GM21529 (cell line): ENCODE data around the gene GABPA.
"Not testable (repeated sequence)": the region's sequence is repeated elsewhere in the genome, so short reads cannot be mapped to it uniquely, and the experiment has no call there.

Source experiments
- ATAC-seq: cut with Tn5 transposase; IDR thresholded peaks from one replicate; pipeline ENCODE4 v1.9.1; 2021; ENCODE audit not compliant: unreplicated experiment

GABPA gene

DNA sequence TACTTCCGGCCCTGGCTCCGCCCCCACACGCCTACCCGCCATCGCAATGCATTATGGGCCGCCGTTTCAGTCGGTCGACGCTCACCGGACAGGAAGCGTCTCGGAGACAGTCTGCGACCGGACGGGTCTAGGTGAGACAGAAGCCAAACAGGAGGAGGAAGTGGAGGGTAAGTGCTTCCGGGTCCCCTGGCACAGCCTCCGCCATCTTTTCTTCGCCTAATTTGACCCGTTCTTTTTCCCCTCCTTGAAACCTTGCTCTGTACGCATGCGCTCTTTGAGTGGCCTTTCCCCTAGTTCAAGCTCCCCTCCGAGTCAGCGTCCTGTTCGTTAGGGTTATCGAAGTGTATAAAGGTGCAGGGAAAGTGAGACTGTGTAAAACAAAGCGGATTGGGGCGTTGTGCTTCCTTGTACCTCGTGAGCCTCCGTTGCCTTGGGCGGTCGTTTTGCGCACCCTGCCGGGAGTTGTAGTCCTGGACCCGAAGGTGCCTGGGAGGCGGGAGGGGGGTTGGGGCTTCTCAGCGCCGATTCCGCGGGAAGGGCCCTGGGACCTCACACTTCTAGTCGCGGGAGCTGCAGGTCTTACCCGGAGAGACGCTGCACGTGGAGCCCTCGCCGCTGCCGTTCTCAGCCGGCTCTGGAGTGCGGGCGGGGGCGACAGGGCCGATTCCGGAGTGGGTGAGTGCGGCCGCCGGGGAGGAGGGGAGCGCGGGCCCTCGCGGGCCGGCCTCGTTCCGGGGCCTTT lies at the start of gene GABPA, which contains the start of gene ATP5PF:
Gene GABPA, plus strand, starts transcription at position 69 of the 742 bp plus-strand sequence. CDS start 6,627 bp downstream, outside the sequence.
Gene ATP5PF, minus strand, starts transcription at position 1 of the 742 bp plus-strand sequence. CDS start 5,110 bp downstream, outside the sequence.
- ATAC-seq: peak; percentile 85

DNA sequence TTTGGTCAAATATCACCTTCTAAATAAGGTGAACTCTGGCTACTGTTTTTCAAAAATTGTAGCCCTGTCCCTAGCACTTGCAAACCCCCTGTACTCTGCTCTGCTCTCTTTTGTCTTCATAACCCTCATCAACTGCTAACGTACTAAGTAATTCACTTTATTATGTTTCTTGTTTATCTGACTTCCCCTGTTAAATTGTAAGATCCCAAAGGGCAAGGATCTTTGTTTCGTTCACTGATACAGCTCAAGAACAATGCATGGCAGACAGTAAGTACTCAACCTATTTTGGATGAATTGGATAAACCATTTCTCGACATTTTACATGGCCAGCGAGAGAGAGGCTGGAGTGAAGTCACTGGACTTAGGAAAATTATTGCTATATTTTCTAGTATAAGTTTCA lies 47.0 kb upstream of the GABPA start:
- ATAC-seq: no peak

DNA sequence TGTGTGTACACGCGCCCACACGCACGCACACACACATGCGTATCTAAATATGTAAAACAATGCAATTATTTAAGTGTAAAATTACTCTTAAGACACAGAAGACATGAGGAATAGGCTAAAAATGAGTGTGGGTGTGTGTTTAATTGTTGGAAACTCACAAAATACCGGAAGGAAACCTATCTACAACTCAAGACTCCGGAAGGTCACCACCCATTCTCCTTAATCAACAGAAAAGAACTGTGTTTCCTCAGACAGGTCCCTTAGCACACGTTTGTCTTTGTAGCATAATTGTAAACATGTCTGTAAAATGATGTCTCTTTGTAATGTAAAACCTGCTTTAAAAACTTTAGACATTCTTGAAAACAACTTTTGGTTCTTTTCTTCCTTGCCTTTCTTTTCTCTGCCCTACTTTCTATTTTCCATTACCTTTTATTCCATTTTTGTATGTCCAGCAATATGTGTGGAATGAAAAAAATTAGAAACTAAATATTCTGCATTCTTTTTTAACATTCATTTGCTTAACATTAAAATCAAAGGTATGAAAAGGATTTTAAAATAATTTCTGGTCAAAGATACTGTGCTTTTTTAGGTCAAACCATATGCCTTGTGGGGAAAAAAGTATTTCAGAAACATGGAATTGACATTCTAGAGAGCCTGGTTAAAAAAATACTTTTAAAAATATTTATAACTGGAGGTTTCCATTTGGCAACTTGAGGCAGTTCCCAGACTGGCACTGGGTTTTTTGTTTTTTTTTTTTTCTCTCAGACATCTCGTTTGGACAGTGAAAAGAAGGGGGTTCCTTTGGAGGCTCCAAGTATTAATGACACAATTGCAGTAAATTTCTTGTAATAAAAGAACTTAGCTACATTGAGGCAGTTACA lies 46.3 kb upstream of the GABPA start:
- no peak for ATAC-seq

DNA sequence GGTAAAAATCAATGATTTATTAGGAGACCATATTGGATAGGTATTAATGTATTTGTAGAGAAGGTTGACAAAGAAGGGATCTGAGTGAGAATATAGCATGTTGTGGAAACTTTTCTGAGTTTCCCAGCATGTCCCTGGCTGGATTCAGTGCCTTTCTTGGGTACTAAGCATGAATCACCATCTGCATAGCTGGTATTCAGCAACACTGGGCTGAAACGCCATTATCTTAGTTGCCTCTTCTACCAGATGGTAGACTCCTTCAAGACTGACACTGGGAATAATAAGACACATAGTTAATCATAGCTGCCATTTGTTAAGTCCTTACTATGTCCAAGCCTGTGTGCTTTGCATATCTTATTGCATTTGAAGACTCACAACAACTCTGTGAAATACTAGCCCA lies 45.5 kb upstream of the GABPA start:
- ATAC-seq: no peak

DNA sequence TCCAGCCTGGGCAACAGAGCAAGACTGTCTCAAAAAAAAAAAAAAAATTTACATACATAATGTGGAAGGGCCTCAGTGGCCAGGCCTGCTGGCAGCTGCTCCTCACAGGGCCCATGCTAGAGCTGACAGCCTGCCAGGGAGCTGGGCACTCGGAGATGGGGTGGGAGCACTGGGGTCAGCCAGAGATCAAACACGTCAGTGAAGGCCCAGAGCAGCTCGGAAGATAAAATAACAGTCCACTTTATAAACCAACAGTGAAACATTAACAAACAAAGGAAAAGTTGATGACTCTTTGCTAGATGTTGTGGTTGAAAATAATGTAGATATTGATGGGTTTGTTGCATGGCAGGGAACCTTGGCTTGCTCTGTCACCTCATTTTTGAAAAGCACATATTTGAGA lies 42.8 kb upstream of the GABPA start:
- ATAC-seq: no peak

DNA sequence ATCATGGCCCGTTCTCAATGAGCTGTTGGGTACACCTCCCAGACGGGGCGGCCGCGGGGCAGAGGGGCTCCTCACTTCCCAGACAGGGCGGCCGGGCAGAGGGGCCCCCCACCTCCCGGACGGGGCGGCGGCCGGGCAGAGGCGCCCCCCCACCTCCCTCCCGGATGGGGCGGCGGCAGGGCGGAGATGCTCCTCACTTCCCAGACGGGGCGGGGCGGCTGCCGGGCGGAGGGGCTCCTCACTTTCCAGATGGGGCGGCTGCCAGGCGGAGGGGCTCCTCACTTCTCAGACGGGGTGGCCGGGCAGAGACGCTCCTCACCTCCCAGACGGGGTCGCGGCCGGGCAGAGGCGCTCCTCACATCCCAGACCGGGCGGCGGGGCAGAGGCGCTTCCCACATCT lies 39.3 kb upstream of the GABPA start:
- not testable (repeated sequence) for ATAC-seq

DNA sequence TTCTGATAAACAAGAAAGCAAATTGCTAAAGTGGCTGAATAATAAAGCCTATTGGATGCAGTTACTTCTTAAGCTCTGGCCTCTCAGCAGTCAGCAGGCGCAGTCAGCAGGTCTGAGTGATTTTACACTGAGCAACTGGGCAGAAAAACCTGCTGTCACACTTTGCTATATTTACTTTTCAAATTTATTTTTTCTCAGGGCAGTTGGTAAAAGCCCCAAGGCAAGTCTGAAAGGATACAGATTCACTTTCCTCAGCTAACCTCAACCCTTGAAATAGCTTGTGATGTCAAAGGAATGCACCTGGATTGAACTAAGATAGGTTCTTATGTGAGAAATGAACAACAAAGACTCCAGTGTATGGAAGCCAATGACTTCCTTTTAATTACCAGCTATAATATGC lies 34.0 kb upstream of the GABPA start:
- no peak for ATAC-seq

DNA sequence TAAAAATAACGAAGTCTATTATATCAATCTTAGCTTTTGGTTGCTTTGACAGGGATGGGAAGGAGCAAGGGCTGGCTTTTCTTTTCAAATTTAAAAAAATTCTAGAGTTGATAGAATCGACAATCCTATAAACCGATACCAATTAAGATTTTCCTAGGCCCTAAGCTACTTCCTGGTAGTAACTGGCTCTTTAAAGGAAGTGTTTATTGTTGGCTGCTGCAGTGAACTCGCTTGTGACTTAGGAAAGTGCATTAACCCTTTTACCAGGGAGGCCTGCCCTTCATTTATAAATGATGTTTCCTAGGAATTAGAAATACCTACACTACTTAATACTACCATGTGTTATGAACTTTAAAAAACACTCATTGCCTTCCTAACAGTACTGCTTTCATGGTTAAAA lies 33.2 kb upstream of the GABPA start:
- no peak for ATAC-seq

DNA sequence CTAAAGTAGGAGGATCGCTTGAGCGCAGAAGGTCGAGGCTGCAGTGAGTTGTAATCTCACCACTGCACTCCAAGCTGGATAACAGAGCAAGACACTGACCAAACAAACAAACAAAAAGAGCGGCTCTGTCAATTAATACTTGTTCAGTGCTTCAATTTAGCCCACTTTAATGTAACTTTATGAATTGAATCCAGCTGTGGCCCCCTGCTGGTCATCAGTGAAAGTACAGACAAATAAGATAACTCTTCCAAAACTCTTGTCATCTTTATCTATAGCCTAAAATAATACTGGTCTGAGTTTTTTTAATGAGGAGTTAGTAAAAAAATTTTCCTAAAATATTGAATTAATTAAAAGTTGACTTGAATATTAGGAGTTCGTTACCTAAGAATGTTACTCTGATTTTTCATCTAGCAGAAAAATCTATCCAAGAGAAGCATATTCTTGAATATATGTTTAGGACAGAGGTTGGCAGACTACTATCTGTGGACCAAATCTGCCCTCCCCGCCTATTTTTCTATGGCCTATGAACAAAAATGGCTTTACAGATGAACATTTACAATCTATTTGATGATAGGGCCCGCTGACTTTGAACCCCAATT lies 26.2 kb upstream of the GABPA start:
- no peak for ATAC-seq

DNA sequence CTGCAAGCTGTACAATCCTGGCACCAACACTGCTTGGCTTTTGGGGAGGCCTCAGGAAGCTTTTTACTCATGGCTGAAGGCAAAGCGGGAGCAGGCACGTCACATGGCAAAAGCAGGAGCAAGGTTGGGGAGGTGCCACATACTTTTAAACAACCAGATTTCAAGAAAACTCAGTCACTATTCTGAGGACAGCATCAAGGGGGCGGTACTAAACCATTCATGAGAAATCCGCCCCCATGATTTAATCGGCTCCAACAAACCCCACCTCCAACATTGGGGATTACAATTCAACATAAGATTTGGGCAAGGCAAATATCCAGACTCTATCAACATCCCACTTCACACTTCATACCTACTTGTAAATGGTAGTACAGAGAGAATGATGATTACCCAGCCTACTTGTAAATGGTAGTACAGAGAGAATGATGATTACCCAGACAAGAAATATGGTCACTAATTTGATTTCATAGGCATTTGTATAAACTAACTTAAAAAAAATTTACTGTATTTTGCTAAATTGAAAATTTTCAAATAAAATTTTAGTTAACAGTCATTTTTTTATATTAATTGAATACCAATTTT lies 25.0 kb upstream of the GABPA start:
- no peak for ATAC-seq

DNA sequence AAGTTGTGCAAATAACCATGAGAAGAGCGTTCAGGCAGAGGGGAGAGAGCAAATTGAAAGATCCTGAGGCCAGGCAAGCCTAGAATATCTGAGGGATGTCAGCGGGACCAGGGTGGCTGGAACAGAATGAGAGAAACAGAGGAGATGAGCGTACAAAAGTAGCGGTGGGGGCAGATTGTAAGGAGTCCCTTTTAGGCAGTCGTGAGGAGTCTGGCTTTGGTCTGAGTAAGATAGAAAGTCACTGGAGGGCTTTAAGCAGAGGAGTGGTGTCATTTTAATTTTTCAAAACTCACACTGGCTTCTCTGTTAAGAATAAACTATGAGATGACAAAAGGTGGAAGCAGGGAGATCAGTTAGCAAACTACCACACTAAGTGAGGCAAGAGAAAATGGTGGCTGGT lies 24.2 kb upstream of the GABPA start:
- ATAC-seq: no peak

DNA sequence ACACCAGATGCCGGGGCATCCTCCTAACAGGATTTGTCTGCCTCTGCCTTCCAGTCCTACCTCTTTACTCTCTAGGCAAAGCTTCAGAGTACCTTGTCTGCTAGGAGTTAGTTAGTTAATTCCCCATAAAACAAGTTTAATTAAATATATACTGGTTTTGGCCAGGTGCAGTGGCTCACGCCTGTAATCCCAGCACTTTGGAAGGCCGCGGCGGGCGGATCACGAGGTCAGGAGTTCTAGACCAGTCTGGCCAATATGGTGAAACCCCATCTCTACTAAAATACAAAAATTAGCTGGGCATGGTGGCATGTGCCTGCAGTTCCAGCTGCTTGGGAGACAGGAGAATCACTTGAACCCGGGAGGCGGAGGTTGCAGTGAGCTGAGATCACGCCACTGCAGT lies 20.7 kb upstream of the GABPA start:
- ATAC-seq: not testable (repeated sequence)

DNA sequence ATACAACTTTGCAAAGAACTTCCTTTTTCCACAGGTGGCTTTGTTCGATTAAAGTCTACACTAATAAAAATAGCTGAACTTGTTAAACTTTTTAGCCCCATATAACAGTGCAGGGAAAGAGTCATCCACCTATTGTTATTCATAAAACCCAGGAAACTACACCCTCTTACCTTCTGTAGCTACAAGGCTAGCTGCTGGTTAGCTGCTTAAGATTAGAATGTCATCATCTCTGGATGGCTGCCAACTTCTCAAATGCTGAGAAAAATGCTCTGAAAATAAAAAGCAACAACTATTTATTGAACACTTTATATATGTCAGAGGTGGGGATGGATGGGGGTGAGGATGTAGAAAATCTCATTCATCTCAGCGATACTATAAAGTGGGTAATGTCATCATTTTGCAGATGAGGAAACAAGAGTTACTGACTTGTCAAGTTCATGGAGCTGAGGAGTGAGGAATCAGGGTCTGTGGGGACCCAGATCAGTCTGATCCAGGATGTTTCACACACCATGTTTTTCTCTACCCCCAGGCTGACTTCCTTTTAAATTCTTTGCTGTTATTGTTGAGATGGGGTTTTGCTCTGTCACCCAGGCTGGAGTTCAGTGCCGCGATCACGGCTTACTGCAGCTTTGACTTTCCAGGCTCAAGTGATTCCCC lies 17.2 kb upstream of the GABPA start:
- no peak for ATAC-seq

DNA sequence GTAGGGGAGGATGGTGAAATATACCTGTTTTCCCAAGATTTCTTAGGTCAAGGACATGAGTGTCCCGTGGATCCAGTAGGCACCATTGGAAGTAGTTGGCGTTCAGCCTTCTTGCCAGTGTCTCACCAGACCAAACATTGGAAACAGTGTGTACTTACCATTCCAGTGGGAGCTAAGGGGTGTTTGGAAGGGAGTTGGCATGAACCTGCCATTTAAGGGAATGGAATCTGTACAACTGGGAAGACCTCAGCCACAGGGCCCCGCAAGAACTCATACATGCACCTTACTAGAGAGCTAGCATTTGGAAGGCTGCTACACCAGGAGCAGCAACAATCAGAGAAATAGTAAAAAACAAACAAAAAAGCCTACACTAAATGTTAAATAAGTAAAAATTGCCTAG lies 12.8 kb upstream of the GABPA start:
- no peak for ATAC-seq

DNA sequence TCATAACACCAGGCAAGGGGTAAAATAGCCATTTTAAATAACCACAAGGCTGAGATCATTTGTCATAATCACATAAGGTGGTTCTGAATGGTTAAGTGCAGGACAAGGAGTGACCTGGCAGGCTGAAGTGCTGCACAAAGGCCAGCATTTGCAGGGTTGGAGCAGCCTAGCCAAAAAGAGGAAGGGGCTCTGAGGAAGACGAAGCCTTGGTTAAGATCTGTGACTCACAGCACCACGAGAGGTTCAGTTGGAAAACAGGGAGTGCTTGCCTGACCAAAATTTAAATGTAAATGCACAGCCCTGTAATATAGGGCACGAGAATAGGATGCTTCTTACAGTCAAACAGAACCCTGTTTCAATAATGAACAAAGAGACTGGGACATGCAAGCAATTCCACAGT lies 12.1 kb upstream of the GABPA start:
- no peak for ATAC-seq

DNA sequence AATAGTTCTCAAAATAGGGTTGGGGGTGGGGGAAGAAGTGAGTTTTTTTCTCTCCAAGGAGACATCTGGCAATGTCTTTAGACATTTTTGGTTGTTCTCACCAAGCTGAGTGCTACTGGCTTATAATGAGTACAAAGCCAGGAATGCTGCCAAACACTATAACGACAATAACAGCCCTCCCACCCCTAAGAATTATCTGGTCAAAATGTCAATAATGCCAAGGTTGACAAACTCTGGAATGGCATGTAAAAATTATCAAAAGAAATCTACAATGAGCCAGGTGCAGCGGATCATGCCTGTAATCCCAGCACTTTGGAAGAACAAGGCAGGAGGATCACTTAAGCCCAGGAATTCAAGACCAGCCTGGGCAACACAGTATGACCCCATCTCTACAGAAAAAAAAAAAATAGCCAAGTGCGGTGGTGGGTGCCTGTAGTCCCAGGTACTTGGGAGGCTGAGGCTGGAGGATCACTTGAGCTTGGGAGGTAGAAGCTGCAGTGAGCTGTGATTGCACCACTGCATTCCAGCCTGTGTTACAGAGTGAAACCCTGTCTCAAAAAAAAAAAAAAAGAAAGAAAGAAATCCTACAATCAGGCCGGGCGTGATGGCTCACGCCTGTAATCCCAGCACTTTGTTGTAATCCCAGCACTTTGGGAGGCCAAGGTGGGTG lies 2.5 kb upstream of the GABPA start:
- ATAC-seq: no peak

DNA sequence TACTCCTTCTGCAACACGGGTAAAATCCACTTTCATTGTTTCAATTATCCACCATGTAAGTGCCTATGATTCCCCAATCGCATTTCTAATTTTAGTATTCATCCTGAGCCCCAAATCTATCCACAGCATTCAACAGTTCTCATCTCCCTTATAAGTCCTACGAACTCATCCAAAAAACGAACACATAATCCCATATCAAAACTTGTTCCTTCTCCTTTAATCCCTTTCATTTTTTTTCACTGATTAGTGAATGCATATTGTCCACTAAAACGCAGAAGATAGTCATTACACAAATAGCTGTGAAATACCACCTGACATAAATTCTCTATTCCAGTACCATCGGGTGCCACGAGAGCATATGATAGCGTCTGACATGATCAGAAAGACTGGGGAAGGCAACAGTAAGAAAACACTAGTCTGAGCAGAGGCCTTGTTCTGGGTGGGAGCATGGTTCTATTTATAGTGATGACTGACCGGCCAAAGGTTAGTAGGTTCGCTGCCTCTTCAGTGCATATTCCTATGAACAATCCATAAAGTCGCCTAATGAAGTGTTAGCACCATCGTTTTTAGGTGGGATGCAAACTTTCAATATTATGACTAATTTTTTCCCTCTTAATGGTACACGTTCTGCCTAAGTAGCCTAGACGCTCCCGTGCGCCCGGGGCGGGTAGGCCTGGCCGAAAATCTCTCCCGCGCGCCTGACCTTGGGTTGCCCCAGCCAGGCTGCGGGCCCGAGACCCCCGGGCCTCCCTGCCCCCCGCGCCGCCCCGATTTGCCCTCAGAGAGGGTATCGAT lies 716 bp upstream of the GABPA start:
- ATAC-seq: peak; percentile 8

DNA sequence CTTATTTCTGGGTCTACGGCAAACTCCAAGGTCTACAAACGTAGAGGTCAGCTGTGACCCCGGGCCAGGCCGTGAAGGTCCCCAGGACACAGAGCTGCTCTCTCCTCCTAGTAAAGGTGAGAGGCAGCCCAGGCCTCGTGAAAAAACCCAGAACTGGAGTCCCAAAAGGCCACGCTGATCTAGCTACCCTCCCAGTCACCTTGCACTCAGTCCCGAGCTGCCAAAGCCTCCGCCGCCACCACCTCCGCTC lies 193 bp upstream of the GABPA start:
- no peak for ATAC-seq

DNA sequence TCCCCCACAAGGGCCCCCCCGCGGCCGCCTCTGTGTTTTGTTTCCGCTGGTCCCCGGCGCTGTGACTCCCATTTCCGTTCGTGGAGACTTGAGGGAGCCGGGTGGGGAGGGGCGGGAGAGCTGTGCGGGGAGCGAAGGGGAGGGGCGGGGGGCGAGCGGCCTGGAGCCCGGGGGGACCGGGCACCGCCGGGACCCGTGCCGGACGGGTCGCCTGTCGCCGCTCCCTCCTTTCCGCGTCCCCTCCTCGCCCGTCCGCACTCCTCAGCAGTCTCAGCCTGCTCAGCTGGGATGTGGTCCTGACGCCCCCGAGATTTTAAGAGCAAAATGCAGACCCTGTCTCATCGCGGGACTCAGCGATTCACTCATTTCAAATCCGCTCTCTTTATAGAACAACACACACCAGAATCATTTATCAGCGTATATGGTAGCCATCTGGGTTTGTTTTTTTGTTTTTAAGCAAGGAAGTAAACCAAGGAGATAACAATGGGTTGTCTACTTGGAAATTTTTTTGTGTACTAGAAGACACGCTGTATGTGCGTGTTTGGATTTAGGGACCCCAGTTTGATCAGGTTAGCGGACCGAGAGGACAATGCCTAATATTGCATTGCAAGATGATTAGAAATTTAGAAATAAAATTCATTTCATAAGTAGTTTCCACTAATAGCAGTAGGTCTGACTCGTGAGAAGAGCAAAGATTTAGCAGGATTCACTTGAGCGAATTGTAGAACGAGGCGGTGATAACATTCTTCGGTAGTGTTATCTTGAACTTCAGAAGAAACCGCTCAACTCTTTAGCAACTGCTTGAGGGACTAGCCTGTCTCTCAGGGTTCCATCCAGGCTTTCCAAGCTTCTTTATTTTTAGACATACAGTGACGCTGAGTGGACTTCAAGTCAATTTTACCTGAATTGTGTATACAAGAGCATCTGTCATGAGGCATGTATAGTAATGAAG lies 1.1 kb downstream of the GABPA start:
- ATAC-seq: peak; percentile 12
